ENCODE results near the gene OR51F1. TPM values are rescaled to one million over a fixed set of nuclear protein-coding genes. Genes with fewer than 3 reads are reported as not detected.

OR51F1 gene
- total and polyA plus RNA-seq, 2 experiments from 2014 or later = not detected

- TF ChIP-seq EZH2 (IDR thresholded peaks at IDR 0.05; ENCODE audit: borderline replicate concordance) (no peak), EZH2phosphoT487 (IDR thresholded peaks at IDR 0.05; ENCODE audit: low read depth, severe bottlenecking, unreplicated experiment) (no peak), CTCF (IDR thresholded peaks at IDR 0.05; ENCODE audit: poor library complexity) (no peak)
- no peak for DNase-seq (ENCODE audit: low spot score)
- no peaks in the 10 kb centered on the region for H3K79me2 ChIP-seq
- H3K27me3 ChIP-seq = no peaks in the 10 kb centered on the region
- no peaks in the 10 kb centered on the region for H4K20me1 ChIP-seq (ENCODE audit: insufficient read depth, poor library complexity, severe bottlenecking)
- H3K4me1 ChIP-seq (ENCODE audit: insufficient read depth) = no peaks in the 10 kb centered on the region
- H3K9me3 ChIP-seq (ENCODE audit: low read depth) = no peaks in the 10 kb centered on the region
- no peak overlapping the region for H2AFZ ChIP-seq
- no peak overlapping the region for H3K4me3 ChIP-seq
- H3K4me2 ChIP-seq = no peak overlapping the region
- no peaks in the 10 kb centered on the region for H3K36me3 ChIP-seq (replicated peaks; ENCODE audit: insufficient read depth, low read depth)
- no peaks in the 10 kb centered on the region for H3K9me2 ChIP-seq (replicated peaks; ENCODE audit: insufficient read depth)
- H3K27ac ChIP-seq = no peak overlapping the region
Measured at GRCh38 chr11:4768094-4768493, 1.6 kb downstream of the OR51F1 start.

- no peak overlapping the region for H3K27ac ChIP-seq
- H3K9me3 ChIP-seq (ENCODE audit: low read depth) = no peaks in the 10 kb centered on the region
- no peaks in the 10 kb centered on the region for H3K9me2 ChIP-seq (replicated peaks; ENCODE audit: insufficient read depth)
- H3K4me2 ChIP-seq = no peak overlapping the region
- WGBS (ENCODE audit: low lambda C conversion rate, missing lambda C conversion rate) = 84% methylated on average over 6 of the region's 6 CpGs
- no peaks in the 10 kb centered on the region for H3K27me3 ChIP-seq
- H4K20me1 ChIP-seq (ENCODE audit: insufficient read depth, poor library complexity, severe bottlenecking) = no peaks in the 10 kb centered on the region
- no peaks in the 10 kb centered on the region for H3K4me1 ChIP-seq (ENCODE audit: insufficient read depth)
- TF ChIP-seq CTCF (IDR thresholded peaks at IDR 0.05; ENCODE audit: poor library complexity) (no peak), EZH2 (IDR thresholded peaks at IDR 0.05; ENCODE audit: borderline replicate concordance) (no peak), EZH2phosphoT487 (IDR thresholded peaks at IDR 0.05; ENCODE audit: low read depth, severe bottlenecking, unreplicated experiment) (no peak)
- H3K4me3 ChIP-seq = no peak overlapping the region
- no peak overlapping the region for H2AFZ ChIP-seq
- no peaks in the 10 kb centered on the region for H3K79me2 ChIP-seq
- H3K36me3 ChIP-seq (replicated peaks; ENCODE audit: insufficient read depth, low read depth) = no peaks in the 10 kb centered on the region
- DNase-seq (ENCODE audit: low spot score) = no peak
Measured at GRCh38 chr11:4766420-4767043, 3.2 kb downstream of the OR51F1 start.

GRCh38 chr11:4763096-4763495, 6.6 kb downstream of the OR51F1 start:
- H3K4me3 ChIP-seq = no peak overlapping the region
- no peaks in the 10 kb centered on the region for H3K36me3 ChIP-seq (replicated peaks; ENCODE audit: insufficient read depth, low read depth)
- no peaks in the 10 kb centered on the region for H3K27me3 ChIP-seq
- WGBS (ENCODE audit: low lambda C conversion rate, missing lambda C conversion rate) = 77% methylated on average over 2 of the region's 2 CpGs
- H3K4me2 ChIP-seq = no peak overlapping the region
- no peaks in the 10 kb centered on the region for H3K9me2 ChIP-seq (replicated peaks; ENCODE audit: insufficient read depth)
- H4K20me1 ChIP-seq (ENCODE audit: insufficient read depth, poor library complexity, severe bottlenecking) = no peaks in the 10 kb centered on the region
- DNase-seq (ENCODE audit: low spot score) = no peak
- no peaks in the 10 kb centered on the region for H3K4me1 ChIP-seq (ENCODE audit: insufficient read depth)
- no peak for TF ChIP-seq CTCF (IDR thresholded peaks at IDR 0.05; ENCODE audit: poor library complexity)
- TF ChIP-seq EZH2phosphoT487 (IDR thresholded peaks at IDR 0.05; ENCODE audit: low read depth, severe bottlenecking, unreplicated experiment) = no peak
- no peak for TF ChIP-seq EZH2 (IDR thresholded peaks at IDR 0.05; ENCODE audit: borderline replicate concordance)
- H3K9me3 ChIP-seq (ENCODE audit: low read depth) = no peaks in the 10 kb centered on the region
- no peak overlapping the region for H2AFZ ChIP-seq
- H3K27ac ChIP-seq = no peak overlapping the region
- H3K79me2 ChIP-seq = no peaks in the 10 kb centered on the region

All from hepatocyte (in vitro differentiated cells).